Glutamatergic neuron (in vitro differentiated cells): ENCODE results near the gene RCAN2. TPM values are rescaled to one million over a fixed set of nuclear protein-coding genes. Genes with fewer than 3 reads are reported as not detected.

Experiments
- DNase-seq: peaks from one replicate; pipeline ENCODE4 v3.0.0; 2022
- H3K27ac Mint-ChIP-seq: one replicate; pipeline ENCODE4 v1.8.0; 2020; ENCODE audit warnings: mild to moderate bottlenecking, mixed read lengths, inconsistent platforms; ENCODE audit not compliant: unreplicated experiment
- H3K27me3 Mint-ChIP-seq: one replicate; pipeline ENCODE4 v1.8.0; 2020; ENCODE audit warnings: mild to moderate bottlenecking, moderate library complexity, mixed read lengths, inconsistent platforms; ENCODE audit not compliant: unreplicated experiment
- H3K36me3 Mint-ChIP-seq: one replicate; pipeline ENCODE4 v1.8.0; 2020; ENCODE audit warnings: mild to moderate bottlenecking, mixed read lengths, inconsistent platforms; ENCODE audit not compliant: unreplicated experiment
- H3K4me1 Mint-ChIP-seq: one replicate; pipeline ENCODE4 v1.8.0; 2020; ENCODE audit warnings: mild to moderate bottlenecking, low read depth, mixed read lengths, inconsistent platforms; ENCODE audit not compliant: unreplicated experiment
- H3K4me3 Mint-ChIP-seq: one replicate; pipeline ENCODE4 v1.8.0; 2020; ENCODE audit warnings: mild to moderate bottlenecking, mixed read lengths, inconsistent platforms; ENCODE audit not compliant: unreplicated experiment
- H3K9me3 Mint-ChIP-seq: one replicate; pipeline ENCODE4 v1.8.0; 2020; ENCODE audit warnings: mild to moderate bottlenecking, moderate library complexity, mixed read lengths, inconsistent platforms; ENCODE audit not compliant: unreplicated experiment
- CTCF ChIP-seq: fragments of 200-600 bp; sonication (generic); IDR thresholded peaks from one replicate; pipeline ENCODE4 v1.5.0; 2021; ENCODE audit not compliant: partially characterized antibody, unreplicated experiment
- total RNA-seq: library from RNA; stranded (reverse); fragmentation: NEBNext Ultra II Directional; extraction: Animal tissue kit (Norgen Biotek cat#: 25700); gene quantifications from one replicate; pipeline ENCODE4 v1.2.1, GENCODE V29; 2021; ENCODE audit not compliant: unreplicated experiment

Gene RCAN2
- total RNA-seq, 1 donor from 2014 or later: 21.6 TPM

GRCh38 chr6:46186583-46186982 lies 304.7 kb downstream of the RCAN2 start:
- no peaks in the 10 kb centered on the region for H3K9me3 Mint-ChIP-seq
- no peaks in the 10 kb centered on the region for H3K27me3 Mint-ChIP-seq
- H3K36me3 Mint-ChIP-seq: no peaks in the 10 kb centered on the region
- H3K27ac Mint-ChIP-seq: no peak overlapping the region
- no peak for DNase-seq
- no peak overlapping the region for H3K4me3 Mint-ChIP-seq
- peaks cover 4% of the 10 kb centered on the region for H3K4me1 Mint-ChIP-seq
- TF ChIP-seq CTCF: no peak

GRCh38 chr6:46184114-46184513 lies 307.1 kb downstream of the RCAN2 start:
- no peak for DNase-seq
- no peak overlapping the region for H3K4me3 Mint-ChIP-seq
- no peak overlapping the region for H3K27ac Mint-ChIP-seq
- H3K4me1 Mint-ChIP-seq: no peaks in the 10 kb centered on the region
- TF ChIP-seq CTCF: no peak
- no peaks in the 10 kb centered on the region for H3K9me3 Mint-ChIP-seq
- no peaks in the 10 kb centered on the region for H3K36me3 Mint-ChIP-seq
- H3K27me3 Mint-ChIP-seq: no peaks in the 10 kb centered on the region

GRCh38 chr6:46175976-46176375 lies 315.3 kb downstream of the RCAN2 start:
- no peaks in the 10 kb centered on the region for H3K4me1 Mint-ChIP-seq
- DNase-seq: no peak
- H3K27me3 Mint-ChIP-seq: no peaks in the 10 kb centered on the region
- H3K27ac Mint-ChIP-seq: no peak overlapping the region
- H3K4me3 Mint-ChIP-seq: no peak overlapping the region
- no peaks in the 10 kb centered on the region for H3K9me3 Mint-ChIP-seq
- H3K36me3 Mint-ChIP-seq: no peaks in the 10 kb centered on the region
- TF ChIP-seq CTCF: no peak

GRCh38 chr6:46175446-46175845 lies 315.8 kb downstream of the RCAN2 start:
- DNase-seq: no peak
- Mint-ChIP-seq H3K36me3 (no peaks in the 10 kb centered on the region), H3K9me3 (no peaks in the 10 kb centered on the region), H3K27me3 (no peaks in the 10 kb centered on the region), H3K4me3 (no peak overlapping the region), H3K27ac (no peak overlapping the region), H3K4me1 (no peaks in the 10 kb centered on the region)
- TF ChIP-seq CTCF: no peak

GRCh38 chr6:46174904-46175303 lies 316.3 kb downstream of the RCAN2 start:
- H3K27me3 Mint-ChIP-seq: peaks cover 4% of the 10 kb centered on the region
- no peak for TF ChIP-seq CTCF
- no peak overlapping the region for H3K27ac Mint-ChIP-seq
- no peaks in the 10 kb centered on the region for H3K36me3 Mint-ChIP-seq
- DNase-seq: no peak
- H3K4me1 Mint-ChIP-seq: no peaks in the 10 kb centered on the region
- H3K9me3 Mint-ChIP-seq: no peaks in the 10 kb centered on the region
- H3K4me3 Mint-ChIP-seq: no peak overlapping the region
